Measurements from ENCODE around the gene CXCR5. TPM values are rescaled to one million over a fixed set of nuclear protein-coding genes. Genes with fewer than 3 reads are reported as not detected.

The CXCR5 gene
- total RNA-seq, 1 experiment from 2014 or later, result not detected

DNA sequence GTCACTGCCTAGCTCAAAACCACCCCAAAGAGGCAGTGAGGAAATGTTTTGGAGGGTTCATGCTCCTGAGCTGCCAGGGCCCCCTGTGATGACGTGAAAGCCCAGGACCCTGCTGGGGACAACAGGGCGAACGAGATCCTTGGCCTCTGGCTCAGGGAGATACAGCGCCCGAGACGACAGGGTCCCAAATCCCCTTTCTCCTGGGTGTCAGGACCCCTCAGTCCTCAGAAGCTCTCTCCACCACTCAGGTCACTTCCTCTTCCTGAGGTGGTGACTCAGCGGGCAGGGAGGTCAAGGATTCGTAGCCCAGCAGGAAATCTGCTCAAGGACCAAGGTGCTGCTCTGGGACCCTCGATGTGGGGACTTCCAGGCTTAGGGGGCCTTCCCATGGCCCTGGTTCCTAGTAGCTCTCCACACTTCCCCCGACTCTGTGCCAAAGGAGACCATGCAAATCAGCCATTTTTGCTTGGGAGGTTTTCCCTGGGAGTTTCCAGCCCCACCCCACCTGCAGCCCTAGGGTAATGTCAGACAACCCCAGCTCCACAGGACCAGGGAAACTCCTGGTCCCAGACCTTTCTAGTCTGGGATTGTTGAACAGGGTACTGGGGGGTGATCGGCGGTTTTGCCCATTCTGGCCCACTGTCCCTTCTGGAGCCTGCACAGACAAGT lies 29.2 kb downstream of the CXCR5 start:
- DNase-seq (ENCODE audit: low read depth), result peak; percentile 65

DNA sequence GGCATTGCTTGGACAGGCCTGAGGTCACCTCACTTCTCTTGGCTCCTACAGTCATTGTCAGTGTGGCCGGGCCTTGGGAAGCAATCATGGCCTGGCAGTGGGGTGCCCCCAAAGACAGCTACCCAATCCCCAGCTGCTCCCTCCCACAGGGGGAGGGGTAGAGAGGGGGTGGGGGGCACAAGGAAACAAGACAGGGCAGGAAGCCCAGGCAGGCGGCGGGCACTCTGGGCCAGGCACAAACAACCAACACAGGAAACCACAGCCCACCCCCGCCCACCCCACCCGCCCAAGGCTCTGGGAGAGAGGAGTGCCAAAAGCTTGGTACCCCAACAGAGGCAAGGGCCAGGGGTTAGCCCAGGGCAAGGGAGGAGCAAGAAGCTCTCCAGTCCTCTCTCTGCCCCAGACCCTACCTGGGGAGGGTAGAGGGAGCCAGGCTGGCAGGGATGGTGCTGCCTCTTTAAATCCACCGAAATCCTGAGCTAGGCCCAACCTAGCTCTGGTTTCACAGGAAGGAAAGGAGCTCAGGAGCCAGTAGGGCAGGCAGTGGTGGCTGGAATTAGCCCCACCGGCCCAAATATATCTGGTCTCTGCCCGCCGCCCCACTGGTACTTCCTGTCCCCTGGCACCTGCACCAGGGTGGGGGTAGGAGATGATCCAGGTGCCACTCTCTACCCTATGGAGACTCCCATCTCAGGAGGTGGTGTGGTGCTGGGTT lies 29.9 kb downstream of the CXCR5 start:
- DNase-seq (ENCODE audit: low read depth), result peak; percentile 48

DNA sequence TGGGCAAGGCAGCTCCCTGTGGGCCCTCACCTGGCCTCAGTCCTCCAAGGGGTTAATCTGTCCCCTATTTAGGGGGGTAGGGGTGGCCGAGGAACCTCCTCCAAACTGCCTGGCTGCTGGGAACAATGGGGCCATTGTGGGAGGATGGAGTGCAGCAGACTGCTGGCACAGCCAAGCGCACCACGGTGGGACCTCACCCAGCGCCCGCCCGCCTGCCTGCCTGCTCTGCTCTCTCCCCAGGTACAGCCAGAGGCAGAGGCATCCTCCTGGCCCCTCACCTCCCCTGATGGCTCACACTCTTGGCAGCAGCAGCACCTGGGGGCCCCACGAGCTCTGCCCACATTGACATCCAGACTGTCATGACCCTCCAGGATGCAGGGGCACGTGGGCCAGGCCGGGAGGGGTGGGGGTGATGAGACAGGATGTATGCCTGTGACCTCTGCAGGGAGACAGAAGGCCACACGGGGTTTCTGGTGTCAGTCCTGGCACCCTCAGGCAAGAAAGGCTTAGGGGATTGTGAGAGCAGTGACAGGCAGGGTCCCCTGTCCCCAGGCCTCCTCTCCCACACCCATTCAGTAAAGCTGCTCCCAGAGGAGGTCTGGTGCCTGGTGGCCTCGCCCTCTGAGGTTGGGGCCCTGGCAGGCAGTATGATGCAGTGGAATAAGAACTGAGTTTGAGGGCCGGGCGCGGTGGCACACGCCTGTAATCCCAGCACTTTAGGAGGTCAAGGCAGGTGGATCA lies 30.7 kb downstream of the CXCR5 start:
- peak; percentile 72 for DNase-seq (ENCODE audit: low read depth)

DNA sequence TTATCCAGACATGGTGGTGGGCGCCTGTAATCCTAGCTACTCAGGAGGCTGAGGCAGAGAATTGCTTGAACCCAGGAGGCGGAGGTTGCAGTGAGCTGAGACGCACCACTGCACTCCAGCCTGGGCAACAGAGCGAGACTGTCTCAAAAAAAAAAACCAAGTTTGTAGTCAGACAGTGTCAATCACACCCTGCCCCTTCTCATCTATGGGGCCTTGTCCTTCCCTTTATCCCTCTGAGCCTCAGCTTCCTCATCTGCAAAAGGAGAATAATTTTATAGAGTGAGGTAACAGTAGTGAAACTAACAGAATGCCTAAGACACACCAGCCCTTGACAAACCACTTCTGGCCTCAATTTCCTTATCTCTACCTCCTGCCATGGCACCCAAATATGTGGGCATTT lies 31.3 kb downstream of the CXCR5 start:
- DNase-seq (ENCODE audit: low read depth), result no peak

DNA sequence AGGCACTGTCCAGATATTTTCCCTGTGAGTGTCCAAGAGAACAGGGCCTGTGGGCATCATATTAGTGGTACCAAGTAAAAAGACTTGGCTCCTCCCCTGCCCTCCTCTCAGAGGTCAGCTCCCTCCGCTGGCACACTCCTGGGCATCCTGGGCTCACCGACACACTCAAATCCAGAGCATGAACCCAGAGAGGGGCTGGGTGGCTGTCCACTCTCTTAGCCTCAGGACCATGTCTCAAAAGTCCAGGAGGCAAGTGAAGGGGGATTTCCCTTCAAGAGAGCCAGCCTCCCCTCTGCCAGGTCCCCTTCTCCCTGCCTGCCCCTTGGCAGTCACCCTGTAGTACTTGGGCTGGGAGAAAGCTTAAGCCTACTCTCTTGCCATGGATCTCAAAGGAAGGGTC lies 31.7 kb downstream of the CXCR5 start:
- DNase-seq (ENCODE audit: low read depth), result no peak

DNA sequence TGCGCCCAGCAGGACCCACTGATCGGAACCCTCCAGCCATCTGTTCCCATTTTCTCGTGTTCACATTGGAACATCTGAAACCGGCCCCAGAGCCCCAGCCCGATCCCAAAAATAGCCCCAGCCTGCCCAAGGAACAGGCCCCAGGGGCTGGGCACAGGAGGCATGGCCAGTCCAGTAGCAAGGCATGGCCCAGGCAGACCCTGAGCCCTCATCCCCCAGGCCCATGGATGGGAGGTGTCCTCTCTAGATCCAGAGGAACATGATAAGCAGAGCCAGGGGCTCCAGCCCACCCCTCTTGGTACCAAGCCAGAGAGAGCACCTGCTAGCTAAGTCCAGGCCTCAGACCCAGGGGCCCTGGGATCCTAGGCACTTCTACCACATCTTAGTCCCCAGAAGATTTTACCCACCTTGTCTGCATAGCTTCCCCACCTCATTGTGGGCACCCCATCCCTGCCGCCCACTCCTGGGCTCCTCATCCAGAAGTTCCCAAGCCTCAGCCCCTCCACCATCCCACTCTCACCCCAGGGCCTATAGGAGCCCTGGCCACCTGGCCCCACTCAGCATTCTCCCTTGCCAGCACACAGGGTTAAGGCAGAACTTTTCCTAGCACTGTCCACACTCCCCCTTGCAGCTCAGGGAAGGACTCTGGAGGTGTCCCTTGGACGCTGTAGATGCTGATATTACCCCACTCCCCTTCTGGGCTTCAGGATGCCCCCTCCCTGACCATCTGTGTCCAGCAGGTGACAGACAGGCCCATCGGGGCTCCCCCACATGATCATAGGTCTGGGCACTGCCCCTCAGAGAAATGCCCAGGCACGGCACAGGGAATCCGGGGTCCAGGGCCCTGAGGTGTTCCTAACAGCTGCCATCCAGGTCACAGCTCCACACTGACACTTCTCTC lies 32.5 kb downstream of the CXCR5 start:
- DNase-seq (ENCODE audit: low read depth), result no peak

DNA sequence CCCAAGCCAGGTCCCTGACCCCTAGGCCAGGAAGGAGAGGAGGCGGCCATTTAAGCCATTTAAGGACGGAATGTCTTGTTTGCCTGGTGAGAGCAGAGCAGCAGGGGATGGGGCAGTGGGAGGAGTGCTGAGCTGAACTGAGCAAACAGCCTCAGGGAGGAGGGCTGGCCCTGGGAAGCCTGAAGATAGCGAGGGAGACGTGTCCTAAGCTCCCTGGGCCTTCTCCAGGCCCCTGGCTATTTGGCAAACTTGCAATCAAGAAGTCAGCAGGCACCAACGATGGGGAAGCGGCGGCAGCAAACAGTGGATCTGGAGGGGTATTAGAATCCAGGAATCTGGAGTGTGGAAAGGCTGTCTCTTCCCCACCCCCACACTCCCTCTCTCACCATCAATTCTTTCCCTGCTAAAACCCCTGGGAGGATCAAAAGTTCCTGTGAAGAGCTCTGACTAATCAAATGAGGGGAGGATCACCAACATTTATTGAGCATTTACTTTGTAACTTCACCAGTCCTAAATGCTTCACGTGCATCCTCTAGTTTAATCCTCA lies 33.2 kb downstream of the CXCR5 start:
- DNase-seq (ENCODE audit: low read depth), result peak; percentile 70

DNA sequence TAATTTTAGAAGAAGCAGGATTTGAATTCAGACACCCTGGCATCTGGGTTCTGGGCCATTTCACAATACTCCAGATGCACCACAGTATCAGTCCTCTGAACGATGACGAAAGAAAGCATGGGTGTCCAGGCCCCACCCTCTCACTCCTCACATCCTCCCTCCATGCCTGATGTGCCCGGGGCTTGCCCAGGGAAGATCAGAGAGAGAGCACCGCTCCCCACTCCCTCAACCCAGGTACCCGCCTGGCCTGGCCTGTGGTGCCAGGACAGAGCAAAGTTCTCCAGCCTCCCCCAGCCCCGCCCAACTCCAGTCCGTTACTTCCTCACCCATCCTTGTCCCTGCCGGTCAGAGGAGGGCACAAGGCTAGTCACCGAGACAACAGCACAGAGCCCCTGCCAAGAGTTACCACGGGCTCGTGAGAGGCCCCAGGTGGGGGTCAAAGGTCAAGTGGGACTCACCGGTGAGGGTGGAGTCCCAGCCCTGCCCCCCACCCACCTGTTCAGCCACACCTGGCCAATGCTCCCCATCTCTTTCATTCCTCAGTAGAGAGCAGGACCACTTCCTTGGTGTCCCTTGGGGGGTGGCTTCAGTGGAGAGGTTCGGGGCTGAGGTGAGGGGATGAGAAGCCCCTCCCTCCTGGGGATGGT lies 33.9 kb downstream of the CXCR5 start:
- peak; percentile 73 for DNase-seq (ENCODE audit: low read depth)

DNA sequence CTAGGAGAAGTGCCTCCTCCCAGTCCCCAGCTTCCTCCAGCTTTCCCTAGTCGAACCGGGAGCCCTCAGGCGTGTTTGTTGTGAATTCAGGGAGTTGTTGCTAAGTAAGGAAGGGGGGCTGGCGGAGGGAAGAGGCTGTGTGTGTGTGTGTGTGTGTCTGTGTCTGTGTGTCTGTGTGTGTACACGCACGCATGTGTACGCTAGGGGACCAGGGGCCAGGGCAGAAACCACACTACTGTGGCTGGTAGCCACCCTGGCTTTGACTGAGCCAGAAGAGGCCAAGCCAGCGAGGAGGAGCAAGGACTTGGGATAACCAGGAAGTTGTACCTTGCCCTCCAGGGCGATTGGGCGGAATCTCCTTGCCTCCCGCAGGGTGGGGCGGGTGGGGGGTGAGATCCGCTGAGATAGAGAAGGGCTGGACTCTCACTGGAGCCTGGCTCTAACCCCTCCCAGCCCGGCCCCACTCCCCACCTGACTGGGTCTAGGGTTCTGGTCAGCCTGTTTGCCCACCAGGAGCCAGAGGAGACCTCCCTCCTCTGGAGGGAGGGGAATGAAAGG lies 34.5 kb downstream of the CXCR5 start:
- DNase-seq (ENCODE audit: low read depth), result peak; percentile 88

DNA sequence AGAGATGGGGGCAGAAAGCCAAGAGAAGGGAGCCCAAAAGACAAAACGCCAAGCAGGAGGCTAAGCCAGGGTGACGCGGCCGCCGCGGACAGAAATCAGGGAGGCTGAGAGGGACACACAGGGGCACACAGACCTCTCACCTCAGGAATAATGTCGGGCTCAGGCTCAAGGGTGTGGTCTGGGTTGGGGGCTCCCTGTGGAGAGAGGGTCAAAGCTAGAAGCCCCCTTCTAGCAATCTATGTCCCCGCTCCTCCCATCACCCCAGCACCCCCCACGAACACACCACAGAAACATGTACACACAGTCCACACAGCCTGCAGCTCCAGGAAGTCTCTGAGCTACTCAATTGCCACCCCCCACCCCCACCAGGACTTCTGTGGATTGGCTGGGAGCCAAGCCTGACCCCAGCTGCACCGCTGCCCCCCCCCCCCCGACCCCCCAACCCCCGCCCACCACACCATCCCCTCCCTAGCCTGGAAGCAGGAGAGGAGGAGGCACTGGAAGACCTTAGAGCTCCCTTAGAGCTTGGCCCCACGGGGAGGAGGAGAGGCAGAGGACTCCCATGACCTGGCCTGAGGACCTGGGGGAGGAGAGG lies 35.1 kb downstream of the CXCR5 start:
- DNase-seq (ENCODE audit: low read depth), result peak; percentile 63

DNA sequence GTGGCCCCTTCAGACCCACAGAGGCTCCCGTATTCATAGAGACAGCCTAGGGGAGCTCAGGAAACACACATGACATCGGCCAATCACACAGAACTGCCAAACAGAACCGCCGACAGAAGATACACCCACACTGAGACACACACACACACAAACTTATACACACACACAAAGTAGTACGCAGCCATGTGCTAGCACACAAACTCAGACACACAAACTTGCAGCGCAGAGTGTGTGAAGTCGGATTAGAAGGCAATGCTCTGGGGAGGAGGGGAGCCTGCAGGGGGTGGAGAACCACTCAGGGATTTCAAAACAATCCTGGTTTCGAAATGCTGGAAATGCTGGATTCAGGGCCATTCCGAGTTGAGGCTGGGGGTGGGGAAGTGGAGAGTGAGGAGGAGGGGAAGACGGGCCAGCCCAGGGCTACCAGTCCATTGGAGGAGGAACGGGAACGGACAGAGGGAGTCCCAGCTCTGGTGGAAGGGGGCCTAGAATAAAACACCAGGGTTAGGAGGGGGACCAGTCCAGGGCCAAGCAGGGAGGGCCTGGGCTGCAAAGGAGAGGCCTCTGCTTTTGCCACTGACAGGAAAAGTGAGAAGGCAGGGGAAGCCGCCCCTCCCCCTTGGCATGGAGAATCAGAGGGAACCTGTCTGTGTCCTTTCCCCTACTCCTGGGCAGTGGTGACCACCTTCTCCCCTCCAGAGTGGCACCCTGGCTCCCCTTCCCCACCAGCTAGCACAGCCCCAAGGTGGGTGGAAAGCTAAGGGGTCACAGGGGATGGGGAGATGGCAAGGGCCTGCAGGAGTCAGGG lies 37.6 kb downstream of the CXCR5 start:
- DNase-seq (ENCODE audit: low read depth), result peak; percentile 71

DNA sequence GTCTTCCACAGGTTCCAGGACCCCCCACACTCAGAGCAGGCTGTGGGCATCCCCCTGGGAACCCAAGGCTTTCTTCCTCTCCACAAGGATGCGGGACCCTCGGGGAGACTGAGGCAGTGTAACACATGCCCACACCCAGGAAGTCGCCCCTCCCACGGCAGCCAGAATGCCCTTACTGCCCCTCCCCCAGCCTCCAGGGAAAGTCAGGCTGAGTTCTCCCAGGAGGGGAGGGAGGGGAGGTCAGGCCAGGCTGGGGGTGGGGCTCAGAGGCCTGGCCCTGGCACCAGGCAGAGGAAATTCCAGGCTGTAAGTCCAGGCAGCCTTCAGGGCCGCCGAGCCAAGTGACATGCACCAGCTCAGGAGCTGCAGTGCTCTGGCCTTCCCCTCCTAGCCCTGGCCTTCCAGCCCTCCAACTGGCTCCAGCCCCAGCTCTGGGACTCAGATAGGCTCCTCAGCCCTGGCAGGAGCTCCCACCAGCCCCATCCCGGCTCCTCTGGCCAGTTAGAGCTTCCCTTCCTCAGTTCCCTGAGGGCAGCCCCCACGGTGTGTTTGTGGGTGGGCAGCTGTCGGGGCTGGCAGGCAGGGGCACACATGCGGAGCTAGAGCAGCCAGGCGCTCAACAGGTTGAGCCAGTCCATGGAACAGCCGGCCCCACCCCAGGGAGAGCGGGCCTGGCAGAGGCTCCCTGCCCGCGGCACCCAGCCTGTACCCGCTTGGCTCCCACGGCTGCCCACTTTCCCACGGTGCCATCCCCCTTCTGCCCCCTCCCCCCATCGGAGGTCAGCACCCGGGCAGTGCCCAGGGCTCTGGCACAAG lies 38.4 kb downstream of the CXCR5 start:
- peak; percentile 77 for DNase-seq (ENCODE audit: low read depth)

DNA sequence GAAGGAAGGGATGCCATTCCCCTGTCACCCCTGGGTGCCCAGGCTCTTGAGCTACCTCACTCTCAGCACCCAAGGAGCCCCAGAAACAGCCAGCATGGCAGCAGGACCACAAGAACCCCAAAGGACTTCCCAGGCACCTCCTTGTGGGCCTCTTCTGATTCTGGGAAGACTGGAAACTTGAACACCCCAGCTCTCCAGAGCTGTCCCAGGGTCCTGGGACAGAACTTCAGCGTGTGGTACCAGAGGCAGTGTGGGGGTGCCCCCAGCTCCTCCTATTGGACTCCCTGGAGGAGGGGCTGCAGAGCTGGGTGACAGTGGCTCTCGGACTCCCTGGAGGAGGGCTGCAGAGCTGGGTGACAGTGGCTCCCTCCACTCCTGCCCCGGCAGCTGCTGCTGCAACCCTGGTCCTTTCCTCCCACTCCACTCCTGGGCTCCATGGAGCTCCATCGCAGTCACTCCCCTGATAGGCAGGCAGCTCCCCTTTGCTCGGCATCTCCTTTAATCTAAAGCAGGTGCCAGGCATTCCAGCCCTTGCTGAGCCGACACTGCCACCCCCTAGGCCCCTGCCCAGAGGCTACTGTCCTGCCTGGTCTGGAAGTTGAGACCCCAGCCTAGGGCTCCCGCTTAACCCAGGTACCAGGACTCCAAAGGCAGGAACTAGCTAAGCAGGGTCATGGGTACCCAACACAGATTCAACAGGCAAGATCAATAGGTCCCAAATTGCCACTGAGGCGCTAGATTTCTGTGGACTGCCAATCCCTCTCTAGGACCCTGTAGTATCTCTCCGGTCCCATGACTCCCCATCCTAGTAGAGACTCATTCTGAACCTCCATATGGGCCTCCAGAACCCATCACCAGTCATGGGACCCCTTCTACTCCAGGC lies 39.3 kb downstream of the CXCR5 start:
- DNase-seq (ENCODE audit: low read depth), result no peak

DNA sequence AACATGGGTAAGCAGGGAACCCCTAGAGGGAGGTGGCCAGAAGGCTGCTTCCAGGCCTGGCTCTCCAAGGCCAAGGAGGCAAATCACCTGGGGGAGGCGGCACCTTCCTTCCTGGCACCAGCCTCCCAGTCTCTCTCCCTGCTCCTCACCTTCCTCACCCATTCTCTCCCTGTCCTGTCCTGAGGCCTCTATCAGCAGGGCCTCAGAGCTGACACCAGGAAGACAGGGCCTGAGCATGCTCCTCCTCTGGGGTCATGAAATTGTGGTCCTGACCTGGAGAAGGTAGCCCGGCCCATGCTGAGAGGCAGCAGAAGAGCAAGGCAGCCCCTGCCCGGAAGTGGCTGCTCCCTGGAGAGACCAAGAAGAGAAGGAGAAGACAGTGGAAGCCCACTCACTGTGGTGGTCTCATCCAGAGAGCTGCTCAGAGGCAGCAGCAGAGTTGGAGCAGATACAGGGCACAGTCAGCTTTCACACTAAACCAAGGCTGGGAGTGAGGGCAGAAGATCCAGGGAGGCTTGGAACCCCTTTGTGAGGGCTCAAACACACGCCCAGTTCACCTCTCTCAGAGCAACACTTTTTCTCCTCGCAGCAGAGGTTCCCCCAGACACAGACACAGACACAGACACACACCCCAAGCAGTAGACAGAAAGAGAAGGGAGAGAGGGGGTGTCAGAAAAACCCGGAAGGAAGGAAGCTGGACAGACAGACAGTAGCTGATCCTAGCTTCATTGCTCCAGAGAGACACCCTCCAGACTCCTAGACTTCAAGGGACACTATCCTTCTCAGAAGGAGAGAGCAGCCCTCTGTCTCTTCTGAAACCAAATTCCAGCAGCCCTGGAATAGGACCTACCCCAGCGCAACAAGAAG lies 40.3 kb downstream of the CXCR5 start:
- DNase-seq (ENCODE audit: low read depth), result no peak

DNA sequence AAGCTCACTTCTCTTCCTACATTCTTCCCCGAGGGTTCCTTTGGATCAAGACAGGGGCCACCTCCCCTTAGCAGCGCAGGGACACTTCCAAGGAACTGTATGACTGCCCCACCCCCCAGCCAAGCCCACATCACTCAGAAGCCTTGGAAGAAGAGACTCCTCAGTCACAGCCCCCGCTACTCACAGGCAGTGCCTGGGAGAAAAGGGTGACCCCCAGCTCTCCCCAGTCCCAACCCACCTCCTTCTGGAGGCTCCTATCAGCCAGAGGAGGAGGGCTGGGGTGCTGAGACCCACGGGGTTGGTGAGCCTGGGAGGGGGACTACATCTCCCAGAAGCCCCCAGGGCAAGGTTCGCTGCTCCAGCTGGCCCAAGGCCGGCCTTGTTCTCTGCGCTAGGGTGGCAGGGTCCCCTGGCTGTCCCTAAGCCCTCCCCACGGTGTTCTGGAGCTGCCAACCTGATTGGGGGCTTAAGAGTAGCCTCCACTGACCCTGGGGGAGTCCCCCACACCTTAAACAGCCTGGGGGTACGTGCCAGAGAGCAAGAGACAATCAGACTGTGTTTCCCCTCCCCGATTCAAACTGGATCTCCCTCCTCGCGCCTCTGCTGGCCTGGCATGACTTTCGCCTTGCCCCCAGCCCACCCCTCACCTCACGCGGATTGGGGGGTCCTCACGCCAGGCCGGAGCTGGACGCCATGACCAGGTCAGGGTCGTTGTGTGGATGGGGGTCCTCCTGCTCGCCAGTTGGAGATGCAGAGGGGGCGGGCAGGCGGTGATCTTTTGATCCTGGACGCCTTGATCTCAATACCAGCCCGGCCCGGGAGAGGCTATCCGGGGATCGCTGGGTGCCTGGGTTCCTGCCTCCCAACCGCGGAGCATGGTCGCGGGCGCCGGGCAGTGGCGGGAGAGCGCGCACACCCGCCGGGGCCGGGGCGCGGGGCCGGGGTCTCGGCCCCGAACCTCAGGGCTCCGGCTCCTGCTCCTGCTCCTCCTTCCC lies 41.2 kb downstream of the CXCR5 start:
- peak; percentile 61 for DNase-seq (ENCODE audit: low read depth)

Measured in Daoy (cell line).